GM12878 (cell line): ENCODE measurements around the gene EEF1A2.

Experiments
- EP300 ChIP-seq, 2 experiments: fragments of 150-350 bp in 1 of 2; IDR thresholded peaks; 2 replicates each; pipeline ENCODE4 v1.6.1; 2011 to 2012; ENCODE audit warnings: low read depth in 2 of 2, low read length in 2 of 2, borderline replicate concordance in 1 of 2, improper control_type of control experiment in 1 of 2, inconsistent platforms in 1 of 2; ENCODE audit not compliant: control insufficient read depth in 1 of 2
- EZH2 ChIP-seq: IDR thresholded peaks from 2 replicates; pipeline ENCODE4 v1.6.1; 2012; ENCODE audit warnings: low read depth, mild to moderate bottlenecking, control low read depth, inconsistent platforms, low read length, borderline replicate concordance; ENCODE audit not compliant: control insufficient read depth
- HDAC6 ChIP-seq: fragments of 200-600 bp; sonication (generic); IDR thresholded peaks from one replicate; pipeline ENCODE4 v1.8.0; 2017; ENCODE audit warnings: antibody characterized with exemption; ENCODE audit not compliant: unreplicated experiment
- NRF1 ChIP-seq: conservative IDR thresholded peaks from 2 replicates; pipeline ENCODE4 v1.6.1; 2011; ENCODE audit warnings: mild to moderate bottlenecking, low read depth, low read length, improper control_type of control experiment
- POLR2A ChIP-seq: IDR thresholded peaks from 2 replicates; pipeline ENCODE4 v1.6.1; 2011; ENCODE audit warnings: low read depth, mild to moderate bottlenecking, low read length
- POLR2AphosphoS5 ChIP-seq: IDR thresholded peaks from 2 replicates; pipeline ENCODE4 v1.6.1; 2011; ENCODE audit warnings: mild to moderate bottlenecking, low read length, inconsistent platforms
- RAD21 ChIP-seq: IDR thresholded peaks from 2 replicates; pipeline ENCODE4 v1.6.1; 2011; ENCODE audit warnings: mild to moderate bottlenecking, low read depth, low read length, moderate library complexity; ENCODE audit not compliant: insufficient read depth
- RFX5 ChIP-seq: IDR thresholded peaks from 2 replicates; pipeline ENCODE4 v1.6.1; 2011; ENCODE audit warnings: low read depth, low read length, improper control_type of control experiment
- YY1 ChIP-seq: IDR thresholded peaks from 2 replicates; pipeline ENCODE4 v1.6.1; 2011; ENCODE audit warnings: low read depth, mild to moderate bottlenecking, low read length
- TF ChIP-seq, protein P1 (sequence below), 3 experiments: IDR thresholded peaks in 2 of 3; conservative IDR thresholded peaks in 1 of 3; 2 replicates each; pipeline ENCODE4 v1.5.1; 2011; ENCODE audit warnings: low read depth in 3 of 3, low read length in 3 of 3, mild to moderate bottlenecking in 3 of 3, control low read depth in 2 of 3, moderate library complexity in 2 of 3, inconsistent platforms in 1 of 3, mixed read lengths in 1 of 3; ENCODE audit not compliant: control insufficient read depth in 2 of 3, insufficient read depth in 1 of 3; ENCODE audit errors: extremely low read depth in 1 of 3

DNA sequence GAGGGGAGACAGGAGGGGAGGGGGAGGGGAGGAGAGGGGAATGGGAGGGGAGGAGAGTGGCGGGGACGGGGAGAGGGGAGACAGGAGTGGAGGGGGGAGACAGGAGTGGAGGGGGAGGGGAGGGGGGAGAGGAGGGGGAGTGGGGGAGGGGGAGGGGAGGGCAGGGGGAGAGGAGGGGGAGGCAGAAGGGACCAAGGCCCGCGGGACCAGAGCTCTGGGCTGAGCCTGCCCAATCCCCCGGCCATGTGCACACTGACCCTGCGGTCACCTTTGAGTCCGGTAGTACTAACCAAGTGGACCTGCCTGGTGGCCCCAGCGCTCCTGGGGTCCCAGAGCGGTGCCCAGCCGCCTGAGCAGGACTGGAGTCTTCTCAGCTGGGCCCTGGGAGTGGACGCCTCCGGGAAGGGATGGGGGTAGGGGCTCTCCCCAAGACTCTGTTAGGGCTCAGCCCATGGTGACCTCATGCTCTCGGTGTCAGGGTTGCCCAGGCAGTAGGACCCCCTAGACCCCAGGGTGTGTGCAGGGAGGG lies 26.0 kb downstream of the EEF1A2 start:
- TF ChIP-seq RAD21 (no peak), POLR2AphosphoS5 (no peak), EP300 (IDR thresholded peaks at IDR 0.05; ENCODE audit: borderline replicate concordance in 1 of 2, control insufficient read depth in 1 of 2, low read depth in 2 of 2, low read length in 2 of 2) (no peak), RFX5 (no peak), HDAC6 (no peak), POLR2A (no peak), EZH2 (no peak), NRF1 (no peak), YY1 (no peak)
- TF ChIP-seq, protein P1, sequence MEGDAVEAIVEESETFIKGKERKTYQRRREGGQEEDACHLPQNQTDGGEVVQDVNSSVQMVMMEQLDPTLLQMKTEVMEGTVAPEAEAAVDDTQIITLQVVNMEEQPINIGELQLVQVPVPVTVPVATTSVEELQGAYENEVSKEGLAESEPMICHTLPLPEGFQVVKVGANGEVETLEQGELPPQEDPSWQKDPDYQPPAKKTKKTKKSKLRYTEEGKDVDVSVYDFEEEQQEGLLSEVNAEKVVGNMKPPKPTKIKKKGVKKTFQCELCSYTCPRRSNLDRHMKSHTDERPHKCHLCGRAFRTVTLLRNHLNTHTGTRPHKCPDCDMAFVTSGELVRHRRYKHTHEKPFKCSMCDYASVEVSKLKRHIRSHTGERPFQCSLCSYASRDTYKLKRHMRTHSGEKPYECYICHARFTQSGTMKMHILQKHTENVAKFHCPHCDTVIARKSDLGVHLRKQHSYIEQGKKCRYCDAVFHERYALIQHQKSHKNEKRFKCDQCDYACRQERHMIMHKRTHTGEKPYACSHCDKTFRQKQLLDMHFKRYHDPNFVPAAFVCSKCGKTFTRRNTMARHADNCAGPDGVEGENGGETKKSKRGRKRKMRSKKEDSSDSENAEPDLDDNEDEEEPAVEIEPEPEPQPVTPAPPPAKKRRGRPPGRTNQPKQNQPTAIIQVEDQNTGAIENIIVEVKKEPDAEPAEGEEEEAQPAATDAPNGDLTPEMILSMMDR (IDR thresholded peaks at IDR 0.05 in 2 of 3, conservative IDR thresholded peaks at IDR 0.05 in 1 of 3; ENCODE audit: control insufficient read depth in 2 of 3, extremely low read depth in 1 of 3, insufficient read depth in 1 of 3, low read depth in 3 of 3, low read length in 3 of 3), result no peak
